Measurements from ENCODE around the gene PRRC1. TPM values are rescaled to one million over a fixed set of nuclear protein-coding genes. Genes with fewer than 3 reads are reported as not detected.

Gene PRRC1
- total and polyA plus RNA-seq, 12 donors: 13.3 to 30.6 (median 22.7) TPM

GRCh38 chr5:127590156-127590722 lies 72.8 kb downstream of the PRRC1 start:
- Histone ChIP-seq H3K27me3 (no peaks in the 10 kb centered on the region), H3K4me3 (no peak overlapping the region), H3K36me3 (no peaks in the 10 kb centered on the region), H3K27ac (no peak overlapping the region), H3K9me3 (no peaks in the 10 kb centered on the region), H3K4me1 (no peaks in the 10 kb centered on the region)
- ATAC-seq (no peak), DNase-seq (no peak)
- TF ChIP-seq CTCF (IDR thresholded peaks at IDR 0.05): no peak
- intact Hi-C loops (cut with DNase I): no loop called here
- WGBS, 2 donors: 62 to 70% methylated on average over 6 of the region's 6 CpGs

DNA sequence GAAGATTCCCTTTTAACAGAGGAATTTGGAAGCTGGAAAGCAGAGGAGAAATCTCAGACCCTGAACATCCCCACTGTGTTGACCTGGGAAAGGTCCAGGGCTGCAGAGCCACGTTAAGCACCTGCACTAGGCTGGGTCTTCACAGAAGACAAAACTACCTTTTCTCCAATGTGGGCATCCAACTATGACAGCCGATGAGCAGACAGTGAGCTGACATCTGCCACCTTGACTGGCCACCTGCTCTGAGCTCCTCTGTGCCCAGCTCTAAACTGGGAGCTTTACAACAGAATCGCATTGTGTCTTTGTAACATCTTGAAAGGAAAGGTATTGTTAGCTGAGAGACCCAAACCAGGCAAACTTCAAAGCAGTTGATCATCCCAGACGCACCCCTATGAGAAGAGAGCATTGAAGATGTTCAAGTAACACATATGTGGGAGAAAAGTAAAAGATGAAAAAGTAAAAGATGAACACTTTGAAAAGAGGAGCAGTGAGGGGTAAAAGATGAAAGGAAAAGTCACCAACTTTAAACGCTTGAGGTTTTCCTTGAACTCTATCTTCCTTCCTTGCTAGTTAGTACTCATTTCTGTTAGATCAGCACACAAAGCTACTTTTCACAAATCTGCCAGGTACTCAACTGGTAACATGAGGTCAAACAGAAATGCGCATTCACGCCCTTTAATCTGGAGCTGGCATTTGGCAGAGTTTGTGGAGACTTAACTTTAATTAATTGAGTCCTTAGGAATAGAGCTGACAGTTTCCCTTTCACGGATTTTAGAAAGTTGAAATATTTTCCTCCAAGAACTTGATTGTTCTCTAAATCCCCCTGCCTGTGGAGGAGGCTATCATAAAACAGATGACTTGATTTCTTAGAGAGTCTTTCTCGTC lies 78.3 kb downstream of the PRRC1 start:
- 85 to 89% methylated on average over 9 of the region's 9 CpGs for WGBS, 2 donors
- no peaks in the 10 kb centered on the region for H3K27me3 ChIP-seq
- H3K27ac ChIP-seq: no peak overlapping the region
- TF ChIP-seq CTCF (IDR thresholded peaks at IDR 0.05): no peak
- no peaks in the 10 kb centered on the region for H3K9me3 ChIP-seq
- DNase-seq (no peak), ATAC-seq (no peak)
- H3K36me3 ChIP-seq: no peaks in the 10 kb centered on the region
- H3K4me3 ChIP-seq: no peak overlapping the region
- H3K4me1 ChIP-seq: peaks cover 0 to 5% (median 0%) of the 10 kb centered on the region in 9 donors
- intact Hi-C loops (cut with DNase I): no loop called here

- no peak for TF ChIP-seq CTCF (IDR thresholded peaks at IDR 0.05)
- no peaks in the 10 kb centered on the region for H3K9me3 ChIP-seq
- 94 to 95% methylated on average over 3 of the region's 3 CpGs for WGBS, 2 donors
- no peak overlapping the region for H3K4me3 ChIP-seq
- H3K27me3 ChIP-seq: no peaks in the 10 kb centered on the region
- no peak for ATAC-seq
- no peaks in the 10 kb centered on the region for H3K36me3 ChIP-seq
- DNase-seq: no peak
- H3K27ac ChIP-seq: no peak overlapping the region
- intact Hi-C loops (cut with DNase I): no loop called here
- H3K4me1 ChIP-seq: peaks cover 0 to 5% (median 0%) of the 10 kb centered on the region in 9 donors
Measured at GRCh38 chr5:127596501-127596900, 79.1 kb downstream of the PRRC1 start.

DNA sequence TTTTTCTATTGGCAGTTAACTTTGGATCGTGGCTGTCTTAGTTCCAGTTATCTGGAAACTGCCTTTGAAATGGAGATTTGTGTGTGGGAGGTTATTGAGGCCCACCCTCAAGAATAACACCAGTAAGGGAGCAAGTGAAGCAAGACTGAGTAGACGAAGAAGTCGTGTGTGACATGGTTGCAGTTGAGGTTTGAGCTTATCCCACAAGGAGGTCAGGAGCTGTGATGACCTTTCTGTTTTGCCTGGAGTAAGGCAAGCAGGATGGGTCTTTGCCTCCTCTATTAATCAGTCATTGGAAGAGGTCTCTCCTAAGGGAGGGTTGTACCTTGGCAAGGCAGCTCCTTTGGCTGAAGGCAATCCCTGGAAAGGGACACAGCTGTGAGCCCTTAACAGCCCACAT lies 81.9 kb downstream of the PRRC1 start:
- Histone ChIP-seq H3K4me1 (peaks cover 0 to 5% (median 0%) of the 10 kb centered on the region in 9 donors), H3K4me3 (no peak overlapping the region), H3K27ac (no peak overlapping the region), H3K36me3 (no peaks in the 10 kb centered on the region), H3K27me3 (no peaks in the 10 kb centered on the region), H3K9me3 (no peaks in the 10 kb centered on the region)
- intact Hi-C loops (cut with DNase I): no loop called here
- no peak for TF ChIP-seq CTCF (IDR thresholded peaks at IDR 0.05)
- WGBS, 2 donors: 59 to 69% methylated on average over 3 of the region's 3 CpGs
- ATAC-seq (no peak), DNase-seq (no peak)

Data from heart right ventricle (tissue), 16 donors.